Loucy (cell line): ENCODE results near the gene N4BP3.

Experiments
- H2AFZ ChIP-seq: fragments of 200-600 bp; sonication (generic); 2 replicates; pipeline ENCODE4 v1.6.0; 2016; ENCODE audit warnings: antibody characterized with exemption, mild to moderate bottlenecking, low read length, moderate library complexity
- H3F3A ChIP-seq: fragments of 200-600 bp; 2 replicates; pipeline ENCODE4 v1.6.0; 2016; ENCODE audit warnings: antibody characterized with exemption, low read depth, mild to moderate bottlenecking
- H3K27me3 ChIP-seq: fragments of 200-600 bp; sonication (generic); 2 replicates; pipeline ENCODE4 v1.6.1; 2014; ENCODE audit warnings: low read length, mild to moderate bottlenecking; ENCODE audit not compliant: insufficient read depth, poor library complexity, severe bottlenecking
- H3K36me3 ChIP-seq: fragments of 200-600 bp; sonication (generic); 2 replicates; pipeline ENCODE4 v1.6.1; 2016; ENCODE audit warnings: low read length; ENCODE audit not compliant: insufficient read depth
- H3K4me1 ChIP-seq: fragments of 200-600 bp; sonication (generic); 2 replicates; pipeline ENCODE4 v1.5.1; 2014; ENCODE audit warnings: low read length, mild to moderate bottlenecking; ENCODE audit not compliant: insufficient read depth, poor library complexity, severe bottlenecking
- H3K4me2 ChIP-seq: fragments of 200-600 bp; sonication (generic); 2 replicates; pipeline ENCODE4 v1.6.0; 2014; ENCODE audit warnings: antibody characterized with exemption, low read length, low read depth, mild to moderate bottlenecking; ENCODE audit not compliant: poor library complexity, severe bottlenecking
- H3K4me3 ChIP-seq: fragments of 200-600 bp; sonication (generic); 2 replicates; pipeline ENCODE4 v1.5.1; 2014; ENCODE audit warnings: low read length, mild to moderate bottlenecking, mixed read lengths; ENCODE audit not compliant: poor library complexity, severe bottlenecking
- H3K79me2 ChIP-seq: fragments of 200-600 bp; sonication (generic); 2 replicates; pipeline ENCODE4 v1.6.1; 2014; ENCODE audit warnings: low read length; ENCODE audit not compliant: insufficient read depth
- H3K9ac ChIP-seq: fragments of 200-600 bp; sonication (generic); 2 replicates; pipeline ENCODE4 v1.6.0; 2014; ENCODE audit warnings: mild to moderate bottlenecking, low read depth, low read length, moderate library complexity; ENCODE audit not compliant: poor library complexity, severe bottlenecking
- H3K9me2 ChIP-seq: fragments of 200-600 bp; sonication (generic); replicated peaks from 2 replicates; pipeline ENCODE4 v1.6.1; 2016; ENCODE audit warnings: low read depth, low read length, mixed read lengths
- H3K9me3 ChIP-seq: fragments of 200-600 bp; sonication (generic); 2 replicates; pipeline ENCODE4 v1.6.1; 2014; ENCODE audit warnings: mild to moderate bottlenecking, antibody characterized with exemption, low read length, low read depth; ENCODE audit not compliant: insufficient read depth
- H4K20me1 ChIP-seq: fragments of 200-600 bp; sonication (generic); 2 replicates; pipeline ENCODE4 v1.6.0; 2014; ENCODE audit warnings: antibody characterized with exemption, low read length, mild to moderate bottlenecking; ENCODE audit not compliant: insufficient read depth, poor library complexity, severe bottlenecking
- CTCF ChIP-seq: fragments of 200-600 bp; sonication (generic); conservative IDR thresholded peaks from 2 replicates; pipeline ENCODE4 v1.5.1; 2014; ENCODE audit warnings: mild to moderate bottlenecking, antibody characterized with exemption, low read length
- EZH2phosphoT487 ChIP-seq: fragments of 200-600 bp; IDR thresholded peaks from 2 replicates; pipeline ENCODE4 v1.6.1; 2018; ENCODE audit warnings: antibody characterized with exemption, mild to moderate bottlenecking, moderate library complexity, borderline replicate concordance

The N4BP3 gene

GRCh38 chr5:178116143-178116885 lies 3.0 kb downstream of the N4BP3 start:
- H2AFZ ChIP-seq: no peak overlapping the region
- TF ChIP-seq EZH2phosphoT487 (no peak), CTCF (no peak)
- peaks cover 3% of the 10 kb centered on the region; the same call in 1 of the 2 replicates for H3K36me3 ChIP-seq
- no peaks in the 10 kb centered on the region for H3K27me3 ChIP-seq
- H3K9me3 ChIP-seq: no peaks in the 10 kb centered on the region
- H3K4me2 ChIP-seq: peak overlapping the region; percentile 93
- H3K4me1 ChIP-seq: peaks cover 20% of the 10 kb centered on the region
- H3K4me3 ChIP-seq: peak overlapping the region; percentile 80
- H4K20me1 ChIP-seq: no peaks in the 10 kb centered on the region
- no peaks in the 10 kb centered on the region for H3F3A ChIP-seq
- peaks cover 58% of the 10 kb centered on the region; the same call in 1 of the 2 replicates for H3K79me2 ChIP-seq
- peak overlapping the region; percentile 73 for H3K9ac ChIP-seq
- no peaks in the 10 kb centered on the region for H3K9me2 ChIP-seq

- no peaks in the 10 kb centered on the region for H3F3A ChIP-seq
- no peaks in the 10 kb centered on the region for H4K20me1 ChIP-seq
- no peaks in the 10 kb centered on the region for H3K27me3 ChIP-seq
- H2AFZ ChIP-seq: no peak overlapping the region
- no peak overlapping the region for H3K9ac ChIP-seq
- H3K9me2 ChIP-seq: no peaks in the 10 kb centered on the region
- no peak for TF ChIP-seq CTCF
- TF ChIP-seq EZH2phosphoT487: no peak
- peak overlapping the region; percentile 93 for H3K4me2 ChIP-seq
- H3K4me3 ChIP-seq: peak overlapping the region; percentile 80
- H3K9me3 ChIP-seq: no peaks in the 10 kb centered on the region
- peaks cover 20% of the 10 kb centered on the region for H3K4me1 ChIP-seq
- H3K79me2 ChIP-seq: peaks cover 58% of the 10 kb centered on the region; the same call in 1 of the 2 replicates
- H3K36me3 ChIP-seq: peaks cover 6% of the 10 kb centered on the region; the same call in 1 of the 2 replicates
Measured at GRCh38 chr5:178117923-178118701, 4.8 kb downstream of the N4BP3 start.

- Histone ChIP-seq H3K36me3 (peaks cover 6% of the 10 kb centered on the region; the same call in 1 of the 2 replicates), H3K4me2 (no peak overlapping the region), H3K9me2 (no peaks in the 10 kb centered on the region), H3K79me2 (peaks cover 48% of the 10 kb centered on the region; the same call in 1 of the 2 replicates), H3K4me3 (no peak overlapping the region), H3K9me3 (no peaks in the 10 kb centered on the region), H3K27me3 (no peaks in the 10 kb centered on the region), H3K9ac (no peak overlapping the region), H2AFZ (no peak overlapping the region), H3K4me1 (peaks cover 20% of the 10 kb centered on the region), H4K20me1 (no peaks in the 10 kb centered on the region), H3F3A (no peaks in the 10 kb centered on the region)
- TF ChIP-seq EZH2phosphoT487 (no peak), CTCF (no peak)
Measured at GRCh38 chr5:178119915-178120606, 6.7 kb downstream of the N4BP3 start.
